Measurements from ENCODE around the gene LY9. TPM values are rescaled to one million over a fixed set of nuclear protein-coding genes. Genes with fewer than 3 reads are reported as not detected.

The LY9 gene
- total and polyA plus RNA-seq, 4 donors: 0.21 to 1.5 (median 0.63) TPM

- no peak for TF ChIP-seq RAD21 (IDR thresholded peaks at IDR 0.05)
- TF ChIP-seq CTCF (IDR thresholded peaks at IDR 0.05; ENCODE audit: low read depth, low read length, missing input control): no peak
- no peak for TF ChIP-seq MAX (IDR thresholded peaks at IDR 0.05)
- no peak for TF ChIP-seq GABPA (IDR thresholded peaks at IDR 0.05 in 1 of 2, conservative IDR thresholded peaks at IDR 0.05 in 1 of 2)
Observed at GRCh38 chr1:160747717-160748116, 48.3 kb upstream of the LY9 start (continued).

- H3K27me3 ChIP-seq (ENCODE audit: control insufficient read depth in 4 of 4, insufficient read depth in 4 of 4, low read length in 3 of 4): no peaks in the 10 kb centered on the region
- H3K9me3 ChIP-seq (ENCODE audit: control insufficient read depth in 4 of 4, low read length in 3 of 4): no peaks in the 10 kb centered on the region
- no peak overlapping the region for H3K9ac ChIP-seq (ENCODE audit: low read depth in 1 of 2, low read length in 2 of 2)
- no peaks in the 10 kb centered on the region for H3K4me1 ChIP-seq (ENCODE audit: control insufficient read depth in 4 of 4, insufficient read depth in 4 of 4, low read length in 3 of 4)
- H3K36me3 ChIP-seq (ENCODE audit: control insufficient read depth in 4 of 4, insufficient read depth in 3 of 4, low read depth in 1 of 4, low read length in 3 of 4): no peaks in the 10 kb centered on the region
- H3K4me3 ChIP-seq (ENCODE audit: low read depth in 1 of 3, low read length in 3 of 3): no peak overlapping the region
- WGBS: 81% methylated on average over 10 of the region's 10 CpGs
- TF ChIP-seq CTCF (IDR thresholded peaks at IDR 0.05; ENCODE audit: low read depth, low read length, missing input control): peak; percentile 17
- TF ChIP-seq GABPA (IDR thresholded peaks at IDR 0.05 in 1 of 2, conservative IDR thresholded peaks at IDR 0.05 in 1 of 2): no peak
- no peak for DNase-seq (ENCODE audit: low spot score)
- H3K27ac ChIP-seq (ENCODE audit: low read depth in 1 of 2, low read length in 2 of 2): no peak overlapping the region
Observed at GRCh38 chr1:160748181-160748877, 47.6 kb upstream of the LY9 start.

- no peak for DNase-seq (ENCODE audit: low spot score)
- no peaks in the 10 kb centered on the region for H3K36me3 ChIP-seq (ENCODE audit: control insufficient read depth in 4 of 4, insufficient read depth in 3 of 4, low read depth in 1 of 4, low read length in 3 of 4)
- WGBS: 94% methylated on average over 1 of the region's 1 CpG
- H3K4me3 ChIP-seq (ENCODE audit: low read depth in 1 of 3, low read length in 3 of 3): no peak overlapping the region
- H3K27ac ChIP-seq (ENCODE audit: low read depth in 1 of 2, low read length in 2 of 2): no peak overlapping the region
- TF ChIP-seq CTCF (IDR thresholded peaks at IDR 0.05; ENCODE audit: low read depth, low read length, missing input control): no peak
- TF ChIP-seq FOXA1 (IDR thresholded peaks at IDR 0.05): no peak
- TF ChIP-seq GABPA (IDR thresholded peaks at IDR 0.05 in 1 of 2, conservative IDR thresholded peaks at IDR 0.05 in 1 of 2): no peak
- no peak for TF ChIP-seq FOXA2 (IDR thresholded peaks at IDR 0.05)
- TF ChIP-seq SP1 (IDR thresholded peaks at IDR 0.05): no peak
- no peak for TF ChIP-seq RXRA (IDR thresholded peaks at IDR 0.05)
- TF ChIP-seq EGR1 (IDR thresholded peaks at IDR 0.05; ENCODE audit: low read depth in 2 of 2): no peak
- no peaks in the 10 kb centered on the region for H3K9me3 ChIP-seq (ENCODE audit: control insufficient read depth in 4 of 4, low read length in 3 of 4)
- no peaks in the 10 kb centered on the region for H3K27me3 ChIP-seq (ENCODE audit: control insufficient read depth in 4 of 4, insufficient read depth in 4 of 4, low read length in 3 of 4)
- no peaks in the 10 kb centered on the region for H3K4me1 ChIP-seq (ENCODE audit: control insufficient read depth in 4 of 4, insufficient read depth in 4 of 4, low read length in 3 of 4)
- H3K9ac ChIP-seq (ENCODE audit: low read depth in 1 of 2, low read length in 2 of 2): no peak overlapping the region
Observed at GRCh38 chr1:160748878-160749269, 47.1 kb upstream of the LY9 start.
